ENCODE measurements around the gene MSI2. TPM values are rescaled to one million over a fixed set of nuclear protein-coding genes. Genes with fewer than 3 reads are reported as not detected.

The MSI2 gene
- total and polyA plus RNA-seq, 2 donors (not counting 3 experiments of a cell fraction or from before 2014, with no cell fraction given), result 20.9 to 59.3 TPM

DNA sequence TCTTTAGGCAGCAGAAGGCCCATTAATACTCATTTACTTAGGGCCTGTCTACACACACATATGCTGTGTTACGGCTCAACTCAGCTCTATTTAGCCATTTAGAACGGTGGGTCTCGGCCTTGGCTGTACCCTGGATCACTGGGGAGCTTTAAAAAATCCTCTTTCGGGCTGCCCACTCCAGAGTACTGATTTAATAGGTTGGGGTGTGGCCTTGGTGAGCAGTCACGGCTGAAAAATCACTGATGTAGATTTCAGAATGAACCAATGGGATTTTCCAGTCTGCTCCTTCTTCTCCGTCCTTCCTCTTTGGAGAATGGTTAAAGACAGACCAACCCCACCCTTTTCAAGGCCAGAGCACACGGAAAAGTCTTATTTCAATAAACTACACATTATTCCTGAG, 265.3 kb downstream of the MSI2 start:
- ChIA-PET POLR2A (no interaction called here), CTCF (interaction anchor here (1.3 to 1.8 kb wide), 3 partner anchors 19 to 279 kb away, joined by 3 to 15 read pairs (median 4); no protein-coding TSS in a partner anchor)
- no peaks in the 10 kb centered on the region for H3K9me1 ChIP-seq (replicated peaks; ENCODE audit: control insufficient read depth, extremely low read depth, insufficient read depth, low read length)
- DNase-seq (ENCODE audit: low read depth, low spot score) (no peak), FAIRE-seq (no peak)
- H3K4me2 ChIP-seq (ENCODE audit: insufficient read depth, low read length), result no peak overlapping the region
- intact Hi-C loops (cut with micrococcal nuclease) (no loop called here), dilution Hi-C loops (cut with MboI; ENCODE audit: extremely low pct_ligation_motif_present, low sequenced_read_pairs) (no loop called here)
- no peaks in the 10 kb centered on the region for H3K27me3 ChIP-seq (ENCODE audit: control insufficient read depth in 2 of 2, insufficient read depth in 2 of 2, low read length in 2 of 2)
- no peaks in the 10 kb centered on the region for H3K9me3 ChIP-seq (replicated peaks; ENCODE audit: control insufficient read depth, insufficient read depth, low read length)
- no peaks in the 10 kb centered on the region for H3K4me1 ChIP-seq (ENCODE audit: control insufficient read depth, extremely low read depth, insufficient read depth, low read length)
- no peak overlapping the region for H3K4me3 ChIP-seq (replicated peaks in 1 of 3; ENCODE audit: insufficient read depth in 1 of 3, low read depth in 1 of 3, low read length in 3 of 3)
- no peak overlapping the region for H3K27ac ChIP-seq (ENCODE audit: insufficient read depth, low read depth, low read length)
- no peaks in the 10 kb centered on the region for H4K20me1 ChIP-seq (replicated peaks; ENCODE audit: control insufficient read depth, extremely low read depth, insufficient read depth, low read length)
- BruUV-seq (replicated peaks), result no TSS peak
- TF ChIP-seq MYC (IDR thresholded peaks at IDR 0.05; ENCODE audit: low read depth, low read length) (no peak), JUN (IDR thresholded peaks at IDR 0.05; ENCODE audit: borderline replicate concordance, insufficient read depth, insufficient read length, low read depth) (no peak), FOS (IDR thresholded peaks at IDR 0.05; ENCODE audit: borderline replicate concordance, insufficient read depth, low read length) (no peak), EZH2 (IDR thresholded peaks at IDR 0.05; ENCODE audit: borderline replicate concordance, low read depth, low read length, severe bottlenecking) (no peak), POLR2A (IDR thresholded peaks at IDR 0.05; ENCODE audit: low read depth, low read length) (no peak), POLR2AphosphoS5 (IDR thresholded peaks at IDR 0.05; ENCODE audit: insufficient read depth, low read depth, low read length) (no peak), GATA2 (IDR thresholded peaks at IDR 0.05; ENCODE audit: insufficient read depth, insufficient read length, low read depth, low read length) (no peak)
- TF ChIP-seq, protein P1, sequence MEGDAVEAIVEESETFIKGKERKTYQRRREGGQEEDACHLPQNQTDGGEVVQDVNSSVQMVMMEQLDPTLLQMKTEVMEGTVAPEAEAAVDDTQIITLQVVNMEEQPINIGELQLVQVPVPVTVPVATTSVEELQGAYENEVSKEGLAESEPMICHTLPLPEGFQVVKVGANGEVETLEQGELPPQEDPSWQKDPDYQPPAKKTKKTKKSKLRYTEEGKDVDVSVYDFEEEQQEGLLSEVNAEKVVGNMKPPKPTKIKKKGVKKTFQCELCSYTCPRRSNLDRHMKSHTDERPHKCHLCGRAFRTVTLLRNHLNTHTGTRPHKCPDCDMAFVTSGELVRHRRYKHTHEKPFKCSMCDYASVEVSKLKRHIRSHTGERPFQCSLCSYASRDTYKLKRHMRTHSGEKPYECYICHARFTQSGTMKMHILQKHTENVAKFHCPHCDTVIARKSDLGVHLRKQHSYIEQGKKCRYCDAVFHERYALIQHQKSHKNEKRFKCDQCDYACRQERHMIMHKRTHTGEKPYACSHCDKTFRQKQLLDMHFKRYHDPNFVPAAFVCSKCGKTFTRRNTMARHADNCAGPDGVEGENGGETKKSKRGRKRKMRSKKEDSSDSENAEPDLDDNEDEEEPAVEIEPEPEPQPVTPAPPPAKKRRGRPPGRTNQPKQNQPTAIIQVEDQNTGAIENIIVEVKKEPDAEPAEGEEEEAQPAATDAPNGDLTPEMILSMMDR (IDR thresholded peaks at IDR 0.05; ENCODE audit: extremely low read depth in 1 of 2, insufficient read depth in 1 of 2, low read depth in 1 of 2, low read length in 2 of 2), result no peak
- TF ChIP-seq, protein P2, sequence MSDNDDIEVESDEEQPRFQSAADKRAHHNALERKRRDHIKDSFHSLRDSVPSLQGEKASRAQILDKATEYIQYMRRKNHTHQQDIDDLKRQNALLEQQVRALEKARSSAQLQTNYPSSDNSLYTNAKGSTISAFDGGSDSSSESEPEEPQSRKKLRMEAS (IDR thresholded peaks at IDR 0.05; ENCODE audit: insufficient read depth, insufficient read length), result no peak
- H3K9ac ChIP-seq (replicated peaks; ENCODE audit: extremely low read depth, insufficient read depth, low read length), result no peak overlapping the region
- no peaks in the 10 kb centered on the region for H3K79me2 ChIP-seq (ENCODE audit: control insufficient read depth, insufficient read depth, low read length)
- H3K36me3 ChIP-seq (ENCODE audit: control insufficient read depth in 2 of 2, extremely low read depth in 1 of 2, insufficient read depth in 2 of 2, low read length in 2 of 2), result no peaks in the 10 kb centered on the region
- H2AFZ ChIP-seq (ENCODE audit: low read depth, low read length), result no peak overlapping the region

All from endothelial cell of umbilical vein (primary cell).